ENCODE data around the gene ITGB3.

ITGB3 gene

DNA sequence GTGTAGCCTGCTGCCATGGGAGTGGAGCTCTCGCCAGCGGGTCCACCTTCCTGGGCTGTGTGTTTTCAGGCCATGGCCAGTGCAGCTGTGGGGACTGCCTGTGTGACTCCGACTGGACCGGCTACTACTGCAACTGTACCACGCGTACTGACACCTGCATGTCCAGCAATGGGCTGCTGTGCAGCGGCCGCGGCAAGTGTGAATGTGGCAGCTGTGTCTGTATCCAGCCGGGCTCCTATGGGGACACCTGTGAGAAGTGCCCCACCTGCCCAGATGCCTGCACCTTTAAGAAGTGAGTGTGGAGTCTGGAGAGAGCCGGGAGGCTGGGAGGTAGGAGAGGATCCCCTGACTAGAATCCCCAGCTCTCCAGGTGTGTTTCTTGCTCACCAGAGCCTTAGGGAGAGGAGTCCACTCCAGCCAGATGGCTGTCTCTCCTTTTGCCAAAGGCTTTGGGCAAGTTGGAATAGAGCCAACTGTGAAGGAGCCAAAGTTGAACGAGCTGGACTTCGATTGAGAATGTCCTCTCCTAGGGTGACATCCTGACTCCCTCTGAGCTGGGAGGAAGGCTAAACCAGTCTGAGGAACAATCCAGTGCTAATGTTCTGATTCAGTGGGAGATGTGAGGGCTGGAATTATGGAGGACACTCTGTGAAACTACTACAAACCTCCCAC, 45.7 kb downstream of the ITGB3 start:
- DNase-seq (ENCODE audit: low spot score): no peak

DNA sequence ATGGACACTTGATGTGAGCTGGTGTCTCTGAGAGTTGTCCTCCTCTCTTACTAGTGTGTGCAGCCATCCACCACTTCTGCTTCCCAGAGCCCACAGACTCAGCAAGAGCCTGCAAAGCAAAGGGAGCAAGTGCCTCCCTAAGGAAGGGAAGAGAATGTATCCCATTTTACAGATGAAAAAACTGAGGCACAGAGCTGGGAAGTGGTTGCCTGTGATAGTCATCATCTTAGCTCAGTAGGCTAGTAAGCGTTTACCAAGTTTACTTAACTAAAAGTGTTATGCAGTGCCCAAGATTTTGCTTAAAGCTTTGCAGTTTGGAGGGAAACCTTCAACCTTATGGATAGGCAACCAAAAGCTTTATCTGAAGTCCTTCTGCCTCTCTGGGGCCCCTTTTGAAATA, 47.1 kb downstream of the ITGB3 start:
- DNase-seq (ENCODE audit: low spot score): no peak

DNA sequence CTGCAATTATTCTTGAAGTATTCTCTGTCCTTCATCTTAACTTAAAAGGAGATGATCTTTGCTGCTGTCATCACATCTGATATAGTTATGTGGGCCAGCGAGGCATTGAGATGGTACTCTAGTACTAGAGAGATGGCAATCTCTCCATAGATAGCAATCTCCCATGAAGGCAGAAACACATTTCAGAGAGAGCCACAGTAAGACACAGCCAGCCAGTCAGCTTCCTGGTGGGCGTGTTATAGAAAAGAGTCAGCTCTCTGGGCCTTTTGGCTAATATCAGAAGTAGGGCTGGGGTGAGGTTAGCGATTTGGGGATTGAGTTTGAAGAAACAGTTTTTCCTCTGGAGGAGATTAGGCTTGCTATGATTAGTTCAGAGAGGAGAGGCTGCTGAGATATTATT, 47.5 kb downstream of the ITGB3 start:
- DNase-seq (ENCODE audit: low spot score): no peak

DNA sequence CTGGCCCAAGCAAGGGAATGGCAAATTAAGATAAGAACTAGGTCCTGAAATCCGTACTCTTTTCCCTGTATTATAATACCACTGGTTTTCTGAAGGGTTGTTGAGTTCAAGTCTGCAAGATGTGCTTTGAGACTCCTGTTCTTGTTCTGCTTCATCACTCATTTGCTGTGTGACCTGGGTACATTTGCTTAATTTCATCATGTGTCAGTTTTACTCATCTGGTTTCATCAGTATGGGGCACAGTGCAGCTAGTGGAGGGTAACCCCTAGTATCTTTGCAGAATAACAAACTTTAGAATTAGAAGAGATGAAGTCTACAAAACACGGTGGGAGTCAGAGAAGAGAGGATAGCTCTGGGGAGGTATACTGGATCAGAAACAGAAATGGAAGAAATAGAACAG, 48.2 kb downstream of the ITGB3 start:
- no peak for DNase-seq (ENCODE audit: low spot score)

DNA sequence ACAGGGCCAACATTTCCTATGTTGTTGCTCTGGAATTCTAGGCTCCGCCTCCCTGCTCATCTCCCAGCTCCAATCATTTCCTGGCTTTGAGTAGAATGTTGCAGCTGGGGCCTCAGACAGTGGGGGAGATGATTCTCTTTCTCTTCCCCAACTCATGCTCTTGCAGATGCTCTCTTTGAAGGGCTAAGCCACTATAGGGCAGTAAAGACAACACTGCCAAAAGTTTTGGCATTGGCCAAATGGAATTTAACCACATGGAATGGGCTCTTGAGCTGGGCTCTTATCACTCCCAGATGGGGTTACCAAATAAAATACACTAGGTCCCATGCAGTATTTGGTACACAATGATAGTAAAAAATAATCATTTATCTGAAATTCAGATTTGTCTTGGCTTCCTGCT, 50.6 kb downstream of the ITGB3 start:
- DNase-seq (ENCODE audit: low spot score): no peak

DNA sequence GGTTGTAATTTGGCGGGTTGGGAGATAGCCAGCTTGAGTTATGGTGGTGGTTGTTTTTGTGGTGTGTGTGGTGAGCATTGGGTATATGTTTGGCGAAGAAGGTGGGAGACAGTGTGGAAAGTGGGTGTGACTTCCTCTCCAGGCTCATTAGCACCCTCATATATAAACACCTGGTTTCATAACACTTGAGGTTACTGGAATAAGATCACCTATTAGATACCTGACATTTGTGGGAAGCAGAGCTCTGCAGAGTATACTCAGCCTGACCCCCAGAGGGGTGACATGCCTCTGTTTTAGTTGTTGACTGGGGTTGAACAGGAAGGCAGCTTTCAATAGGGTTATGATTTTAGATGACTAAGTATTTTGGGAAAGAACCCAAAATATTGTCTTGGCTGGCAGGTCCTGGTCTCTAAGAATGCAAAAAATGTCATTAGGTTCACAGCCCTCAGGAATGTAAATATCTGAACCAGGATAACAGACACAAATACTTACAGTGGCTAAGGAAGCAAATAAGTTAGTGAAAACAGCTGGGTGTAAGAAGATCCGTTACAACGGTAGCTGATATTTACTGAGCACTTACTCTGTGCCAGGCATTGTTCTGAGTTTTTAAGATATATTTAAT, 51.8 kb downstream of the ITGB3 start:
- no peak for DNase-seq (ENCODE audit: low spot score)

DNA sequence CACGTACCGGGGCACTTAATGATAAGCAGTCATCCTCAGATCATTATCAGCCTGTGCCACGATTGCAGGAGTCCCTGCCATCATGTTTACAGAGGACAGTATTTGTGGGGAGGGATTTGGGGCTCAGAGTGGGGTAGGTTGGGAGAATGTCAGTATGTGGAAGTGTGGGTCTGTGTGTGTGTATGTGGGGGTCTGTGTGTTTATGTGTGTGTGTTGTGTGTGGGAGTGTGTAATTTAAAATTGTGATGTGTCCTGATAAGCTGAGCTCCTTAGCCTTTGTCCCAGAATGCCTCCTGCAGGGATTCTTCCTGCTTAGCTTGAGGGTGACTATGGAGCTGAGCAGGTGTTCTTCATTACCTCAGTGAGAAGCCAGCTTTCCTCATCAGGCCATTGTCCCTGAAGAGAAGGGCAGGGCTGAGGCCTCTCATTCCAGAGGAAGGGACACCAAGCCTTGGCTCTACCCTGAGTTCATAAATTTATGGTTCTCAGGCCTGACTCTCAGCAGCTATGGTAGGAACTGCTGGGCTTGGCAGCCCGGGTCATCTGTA, 56.6 kb downstream of the ITGB3 start:
- no peak for DNase-seq (ENCODE audit: low spot score)

DNA sequence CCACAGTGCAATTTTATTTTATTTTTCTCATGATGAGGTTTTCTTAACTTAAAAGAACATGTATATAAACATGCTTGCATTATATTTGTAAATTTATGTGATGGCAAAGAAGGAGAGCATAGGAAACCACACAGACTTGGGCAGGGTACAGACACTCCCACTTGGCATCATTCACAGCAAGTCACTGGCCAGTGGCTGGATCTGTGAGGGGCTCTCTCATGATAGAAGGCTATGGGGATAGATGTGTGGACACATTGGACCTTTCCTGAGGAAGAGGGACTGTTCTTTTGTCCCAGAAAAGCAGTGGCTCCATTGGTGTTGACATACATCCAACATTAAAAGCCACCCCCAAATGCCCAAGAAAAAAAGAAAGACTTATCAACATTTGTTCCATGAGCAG, 57.8 kb downstream of the ITGB3 start:
- DNase-seq (ENCODE audit: low spot score): no peak

DNA sequence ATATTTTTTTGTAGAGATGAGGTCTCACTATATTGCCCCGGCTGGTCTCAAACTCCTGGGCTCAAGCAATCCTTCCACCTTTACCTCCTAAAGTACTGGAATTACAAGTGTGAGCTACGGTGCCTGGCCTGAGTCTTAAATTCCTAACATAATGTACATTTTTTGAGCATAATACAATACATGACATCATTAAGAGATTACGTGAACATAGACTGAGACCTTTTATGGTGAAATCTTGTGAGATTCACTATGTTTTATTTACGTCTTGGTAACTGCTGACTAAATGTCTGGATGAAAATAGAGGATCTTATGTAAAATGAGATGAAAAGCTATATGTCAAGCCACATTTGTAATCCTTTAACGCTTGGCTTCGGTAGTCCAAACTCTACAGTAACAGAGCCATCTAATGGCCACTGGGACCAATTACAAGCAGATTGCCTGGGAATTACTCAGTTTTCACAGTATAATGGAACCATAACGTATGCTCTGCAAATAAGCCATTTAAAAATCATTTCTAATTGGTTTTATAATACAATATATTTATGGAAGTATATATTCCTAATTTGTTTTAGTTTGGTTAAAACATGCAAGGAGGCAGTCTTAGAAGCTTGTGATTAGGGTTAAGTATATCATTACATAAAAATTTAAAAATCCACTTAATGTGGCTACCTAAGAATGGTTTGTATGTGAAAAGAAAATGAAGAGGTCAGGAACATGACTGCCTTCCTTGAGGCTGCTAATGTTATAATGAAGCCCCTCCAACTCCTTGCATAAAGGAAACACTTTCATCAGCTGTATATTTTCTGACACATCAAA, 62.0 kb downstream of the ITGB3 start:
- peak; percentile 83 for DNase-seq (ENCODE audit: low spot score)

DNA sequence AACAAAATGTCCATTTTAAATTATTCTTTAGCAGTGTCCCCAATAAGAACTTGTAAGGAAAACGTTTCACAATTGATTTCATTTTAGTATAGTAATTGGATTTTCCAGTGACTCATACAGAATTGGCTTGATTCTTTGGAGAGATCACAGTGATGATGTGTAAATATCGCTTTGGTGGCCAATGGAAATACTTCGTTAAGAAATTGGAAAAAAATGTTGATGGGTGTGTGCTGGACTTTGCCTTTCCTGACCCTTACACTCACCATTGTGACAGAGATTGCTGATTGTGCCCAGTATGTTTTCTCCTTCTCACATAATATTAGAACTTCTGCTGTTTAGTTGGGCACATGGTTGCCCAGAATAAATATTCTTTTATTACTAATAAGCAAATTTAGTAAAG, 62.7 kb downstream of the ITGB3 start:
- no peak for DNase-seq (ENCODE audit: low spot score)

DNA sequence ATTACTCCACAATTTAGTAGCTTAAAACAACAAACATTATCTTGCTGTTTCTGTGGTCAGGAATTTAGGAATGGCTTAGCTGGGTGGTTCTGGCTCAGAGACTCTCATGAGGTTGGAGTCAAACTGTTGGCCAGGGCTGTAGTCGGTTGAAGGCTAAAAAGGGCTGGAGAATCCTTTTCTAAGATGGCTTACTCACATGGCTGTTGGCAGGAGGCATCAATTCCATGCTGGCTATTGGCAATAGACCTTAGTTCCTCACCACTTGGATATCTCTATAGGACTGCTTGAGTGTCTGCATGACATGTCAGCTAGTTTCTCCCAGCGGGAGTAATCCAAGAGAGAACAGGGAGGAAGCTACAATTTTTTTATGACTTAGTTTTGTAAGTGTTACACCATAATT, 63.5 kb downstream of the ITGB3 start:
- no peak for DNase-seq (ENCODE audit: low spot score)

DNA sequence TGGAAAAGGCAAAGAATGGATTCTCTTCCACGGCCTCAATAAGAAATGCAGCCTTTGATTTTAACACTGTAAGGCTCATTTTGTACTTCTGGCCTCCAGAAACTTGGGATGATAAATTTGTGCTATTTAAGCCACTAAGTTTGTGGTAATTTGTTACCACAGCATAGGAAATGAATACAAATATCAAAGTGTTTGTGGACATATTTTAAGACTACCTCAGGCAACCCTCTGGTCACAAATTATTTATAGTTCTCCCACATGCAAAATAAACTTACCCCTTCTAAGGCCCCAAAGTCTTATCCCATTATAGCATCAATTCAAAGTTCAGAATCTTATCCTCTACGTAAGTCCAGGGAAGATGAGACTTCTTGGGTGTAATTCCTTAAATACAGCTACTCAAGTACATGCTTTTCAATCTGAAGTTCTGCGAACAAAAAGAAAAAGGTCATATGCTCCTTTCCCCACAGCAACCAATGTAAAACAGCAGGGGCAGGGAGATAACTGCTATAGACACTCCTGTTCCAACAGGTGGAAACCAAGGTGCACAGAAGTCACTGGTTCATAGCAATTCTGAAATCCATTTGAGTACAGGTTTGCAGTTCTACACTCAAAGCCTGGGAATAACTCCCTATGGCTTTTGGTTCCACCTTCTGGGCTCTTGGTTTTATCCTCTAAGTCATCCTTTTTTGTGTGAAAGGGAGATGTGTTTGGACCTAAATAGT, 64.7 kb downstream of the ITGB3 start:
- no peak for DNase-seq (ENCODE audit: low spot score)

DNA sequence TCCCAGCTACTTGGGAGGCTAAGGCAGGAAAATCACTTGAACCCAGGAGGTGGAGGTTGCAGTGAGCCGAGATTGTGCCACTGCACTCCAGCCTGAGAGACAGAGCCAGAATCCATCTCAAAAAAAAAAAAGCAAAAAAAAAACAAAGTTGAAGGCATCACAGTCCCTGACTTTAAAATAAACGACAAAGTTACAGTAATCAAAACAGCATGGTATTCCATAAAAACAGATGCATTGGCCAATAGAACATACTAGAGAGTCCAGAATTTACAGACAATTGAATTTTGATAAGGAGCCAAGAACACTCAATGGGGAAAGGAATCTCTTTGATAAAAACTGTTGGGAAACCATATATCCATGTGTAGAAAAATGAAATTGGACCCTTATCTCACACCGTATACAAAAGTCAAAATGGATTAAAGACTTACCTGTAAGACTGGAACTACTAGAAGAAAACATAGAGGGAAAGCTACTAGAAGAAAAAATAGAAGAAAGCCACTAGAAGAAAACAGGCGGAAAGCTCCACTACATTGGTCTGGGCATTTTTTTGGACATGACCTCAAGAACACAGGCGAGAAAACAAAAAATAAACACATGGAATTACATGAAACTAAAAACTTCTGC, 67.4 kb downstream of the ITGB3 start:
- no peak for DNase-seq (ENCODE audit: low spot score)

DNA sequence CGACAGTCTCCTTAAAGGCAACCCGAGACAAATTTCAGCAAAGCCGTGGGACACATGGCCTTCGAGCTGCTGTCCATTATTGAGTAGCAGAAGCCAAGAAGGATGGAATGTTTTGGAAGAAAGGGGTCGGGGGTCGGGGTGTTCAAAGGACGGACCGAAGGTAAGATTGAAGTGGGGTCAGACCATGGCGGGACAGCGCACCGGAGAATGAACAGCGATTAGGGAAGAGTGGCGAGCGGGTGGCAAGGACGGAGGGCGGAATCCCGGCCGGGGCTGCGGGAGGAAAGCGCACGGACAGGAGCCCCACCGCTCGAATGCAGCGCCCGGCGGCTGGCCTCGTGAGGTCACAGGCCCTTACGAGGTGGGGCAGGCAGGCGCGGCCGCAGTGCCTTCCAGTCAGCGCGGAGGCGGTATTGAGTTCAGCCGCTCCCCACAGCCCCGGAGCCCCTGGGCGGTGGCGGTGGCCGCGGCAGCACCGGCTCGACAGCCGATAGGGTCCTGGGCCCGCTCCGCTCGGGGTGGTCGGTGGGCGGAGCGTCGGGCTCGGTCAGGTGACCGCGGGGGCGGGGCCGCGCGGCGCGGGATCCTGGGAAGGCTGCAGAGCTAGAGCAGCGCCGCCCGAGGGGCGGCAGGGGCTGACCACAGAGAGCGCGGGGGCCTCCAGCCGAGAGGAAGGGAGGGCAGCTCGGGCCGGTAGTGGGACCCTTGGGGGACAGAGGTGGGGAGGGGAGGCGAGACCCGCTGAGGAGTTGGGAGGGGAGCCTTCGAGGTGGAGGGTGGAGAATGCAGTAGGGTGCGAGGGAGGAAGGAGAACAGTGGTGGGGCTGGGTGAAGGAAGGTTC, 70.0 kb downstream of the ITGB3 start, which contains the start of gene EFCAB13:
Gene EFCAB13 (plus strand): TSS at position 574 of the 842 bp plus-strand sequence. CDS start 4,399 bp downstream, outside the sequence.
- peak; percentile 38 for DNase-seq (ENCODE audit: low spot score)

DNA sequence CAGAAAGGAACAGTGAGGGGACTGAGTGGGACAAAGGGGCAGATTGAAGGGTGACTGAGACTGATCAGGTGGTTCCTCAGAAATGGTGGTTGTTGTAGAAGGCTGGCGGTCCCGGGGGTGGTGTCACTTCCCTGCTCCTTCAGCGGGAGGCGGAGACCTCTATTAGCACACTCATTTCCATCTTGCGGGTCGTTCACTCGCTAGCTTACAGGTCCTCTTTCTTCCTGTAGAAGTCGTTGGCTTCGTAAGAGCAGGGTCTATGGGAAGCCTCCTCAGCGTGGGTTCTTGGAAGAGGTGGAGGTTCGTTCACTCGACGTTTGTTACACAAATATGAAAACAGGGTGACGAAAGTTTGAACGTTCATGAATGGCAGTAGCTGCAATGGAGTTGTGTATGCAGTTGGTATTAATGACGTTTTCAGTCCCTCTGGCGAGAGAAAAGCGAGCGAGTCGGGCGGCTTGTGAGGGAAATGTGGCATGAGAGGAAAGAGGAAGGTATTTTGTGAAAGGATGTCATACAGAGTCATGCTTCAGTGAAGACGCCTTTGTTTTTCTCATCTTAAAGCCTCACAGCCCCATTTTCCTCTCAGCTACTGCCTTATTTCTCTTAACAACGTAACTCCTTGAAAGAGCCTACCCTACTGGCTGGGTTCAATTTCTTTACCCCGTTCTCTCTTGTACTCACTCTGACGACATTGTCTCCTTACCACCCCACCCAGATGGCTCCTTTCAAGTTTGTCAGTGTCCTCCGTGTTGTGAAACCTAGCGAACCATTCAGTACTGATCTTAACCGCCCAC, 70.8 kb downstream of the ITGB3 start:
- DNase-seq (ENCODE audit: low spot score): peak; percentile 24

DNA sequence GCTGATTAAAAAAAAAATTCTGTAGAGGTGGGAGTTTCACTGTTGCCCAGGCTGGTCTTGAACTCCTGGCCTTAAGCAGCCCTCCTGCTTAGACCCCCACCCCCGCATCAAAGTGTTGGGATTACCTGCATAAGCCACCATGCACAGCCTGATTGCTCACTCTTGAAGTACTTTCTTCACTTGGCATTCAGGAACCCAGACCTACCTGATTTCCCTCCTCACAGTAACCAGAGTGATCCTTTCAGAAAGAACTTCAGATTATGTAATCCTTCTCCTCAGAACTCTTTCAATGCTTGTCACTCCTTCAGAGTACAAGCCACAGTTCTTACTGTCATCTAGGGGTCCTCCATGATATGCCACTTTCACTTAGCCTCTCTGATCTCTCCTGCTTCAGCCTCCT, 71.5 kb downstream of the ITGB3 start:
- no peak for DNase-seq (ENCODE audit: low spot score)

DNA sequence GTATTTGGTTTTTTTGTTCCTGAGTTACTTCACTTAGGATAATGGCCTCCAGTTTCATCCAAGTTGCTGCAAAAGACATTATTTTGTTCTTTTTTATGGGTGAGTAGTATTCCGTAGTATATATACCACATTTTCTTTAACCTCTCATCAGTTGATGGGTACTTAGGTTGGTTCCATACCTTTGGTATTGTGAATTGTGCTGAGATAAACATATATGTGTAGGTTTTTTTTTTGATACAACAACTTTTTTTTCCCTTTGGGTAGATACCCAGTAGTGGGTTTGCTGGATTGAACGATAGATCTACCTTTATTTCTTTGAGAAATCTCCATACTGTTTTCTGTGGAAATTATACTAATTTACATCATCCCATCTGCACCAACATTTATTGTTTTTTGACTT, 76.9 kb downstream of the ITGB3 start:
- no peak for DNase-seq (ENCODE audit: low spot score)

DNA sequence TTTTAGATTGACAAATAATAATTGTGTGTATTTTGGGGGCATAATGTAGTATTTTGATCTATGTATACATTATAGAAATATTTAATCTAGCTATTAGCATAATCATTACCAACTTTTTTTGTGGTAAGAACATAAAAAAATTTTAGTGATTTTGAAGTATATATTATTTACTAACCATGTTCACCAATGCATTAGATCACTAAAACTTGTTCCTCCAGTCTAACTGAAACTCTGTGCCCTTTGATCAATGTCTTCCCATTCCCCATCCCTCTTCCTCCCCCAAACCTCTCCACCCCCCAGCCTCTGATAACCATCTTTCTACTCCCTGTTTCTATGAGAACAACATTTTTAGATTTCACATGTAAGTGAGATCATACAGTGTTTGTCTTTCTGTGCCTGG, 78.7 kb downstream of the ITGB3 start:
- DNase-seq (ENCODE audit: low spot score): no peak

DNA sequence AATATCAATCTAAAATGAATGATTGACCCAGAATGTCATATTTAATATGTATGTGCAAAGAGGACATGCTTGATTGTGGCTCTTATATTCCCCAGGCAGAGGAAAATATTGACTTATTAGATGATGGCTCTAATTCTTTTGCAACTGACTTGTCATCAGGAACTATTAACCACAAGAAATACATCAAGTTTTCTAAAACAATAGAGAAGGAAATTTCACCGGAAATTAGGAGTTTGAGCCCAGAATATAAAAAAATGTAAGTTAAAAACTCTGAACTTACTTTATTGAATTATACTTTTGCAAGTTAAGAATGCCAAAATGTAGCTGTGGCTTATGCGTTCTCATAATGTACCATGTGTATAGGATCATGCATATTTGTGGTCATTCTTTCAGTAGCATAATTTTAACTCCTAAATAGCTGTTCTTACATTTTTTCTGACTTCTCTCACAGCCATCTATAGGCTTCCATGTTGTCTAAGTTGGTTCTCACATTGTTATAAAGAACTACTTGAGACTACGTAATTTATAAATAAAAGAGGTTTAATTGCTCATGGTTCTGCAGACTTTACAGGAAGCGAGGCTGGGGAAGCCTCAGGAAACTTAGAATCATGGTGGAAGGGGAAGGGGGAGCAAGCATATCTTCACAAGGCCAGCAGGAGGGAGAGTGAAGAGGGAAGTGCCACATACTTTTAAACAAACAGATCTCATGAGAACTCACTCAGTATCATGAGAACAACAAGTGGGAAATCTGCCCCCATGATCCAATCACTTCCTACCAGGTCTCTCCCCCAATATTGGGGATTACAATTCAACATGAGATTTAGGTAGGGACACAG, 81.7 kb downstream of the ITGB3 start:
- DNase-seq (ENCODE audit: low spot score): no peak

Data from pons (tissue), 1 donor.